SIG-M5 treated with dmso at 0.1 percent for 504 hours (cell line): ENCODE data around the gene THOC6.

Source experiments
- DNase-seq: peaks from one replicate; lab custom pipeline; 2025; ENCODE audit not compliant: unreplicated experiment; lab: John Stamatoyannopoulos, UW

Gene THOC6

DNA sequence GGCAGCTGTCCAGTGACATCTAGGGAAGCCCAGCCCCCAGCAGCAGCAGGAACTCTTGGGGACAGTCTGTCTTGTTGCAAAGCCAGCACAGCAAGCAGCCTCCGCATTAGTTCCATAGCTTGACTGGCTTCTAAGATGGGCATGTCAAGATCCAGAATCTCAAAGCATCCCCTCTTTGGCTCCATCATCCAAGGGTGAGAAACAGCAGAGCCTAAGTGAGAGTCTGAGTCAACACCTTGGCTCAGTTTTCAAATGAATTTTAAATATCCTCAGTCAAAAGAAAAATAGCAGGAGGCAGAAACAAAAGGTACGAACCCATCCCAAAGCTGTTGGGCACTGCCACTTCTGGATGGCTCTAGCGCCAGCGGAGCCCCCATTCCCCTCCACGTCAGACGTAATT is 8.9 kb upstream of the THOC6 start:
- no peak for DNase-seq

DNA sequence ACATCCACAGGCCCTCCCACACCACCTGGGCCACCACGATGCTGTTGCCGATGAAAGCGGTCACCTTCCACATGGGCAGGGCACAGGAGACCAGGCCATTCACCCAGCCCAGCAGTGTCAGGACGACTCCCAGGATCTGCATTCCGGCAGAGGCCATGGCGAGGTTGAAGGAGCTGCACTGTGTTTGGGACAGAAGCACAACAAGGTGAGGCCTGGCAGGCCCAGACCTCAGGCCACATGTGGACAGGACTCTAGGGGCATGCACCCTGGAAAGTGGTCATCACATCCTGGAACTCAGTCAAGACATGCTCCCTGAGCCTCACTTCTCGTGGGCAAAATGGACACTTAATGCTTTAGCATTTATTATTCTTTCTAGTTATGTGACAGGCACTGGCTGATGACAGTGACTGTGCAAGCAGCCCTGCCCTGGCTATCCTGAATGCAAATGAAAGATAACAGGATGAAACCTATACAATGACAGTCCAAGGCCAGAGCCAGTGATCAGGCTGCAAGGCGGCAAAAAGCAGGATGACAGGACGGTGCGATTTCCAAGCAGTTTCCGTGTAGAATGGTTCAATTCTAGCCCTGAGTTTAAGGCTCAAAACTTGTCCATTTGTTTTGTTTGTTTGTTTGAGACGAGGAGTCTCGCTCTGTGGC is 7.8 kb upstream of the THOC6 start:
- no peak for DNase-seq

DNA sequence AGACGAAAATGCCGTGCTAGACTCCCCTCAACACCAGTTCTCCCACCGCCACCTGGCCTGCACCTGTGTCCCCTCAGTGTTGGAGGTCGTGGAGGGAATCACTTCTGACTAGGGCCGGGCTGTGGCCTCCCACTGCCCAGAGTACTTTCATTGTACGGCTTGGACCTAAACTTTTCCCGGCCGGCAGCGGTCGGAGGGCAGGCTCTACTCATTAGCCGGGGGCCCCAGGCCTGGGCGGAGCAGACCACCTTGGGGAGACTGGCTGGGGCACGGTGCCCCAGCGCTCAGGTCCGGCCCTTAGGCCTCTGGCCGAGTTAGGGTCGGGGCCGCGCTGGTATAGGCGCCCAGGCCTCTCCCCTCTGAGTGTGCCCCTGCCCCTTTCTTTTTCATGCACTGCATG is 6.5 kb upstream of the THOC6 start:
- DNase-seq: no peak

DNA sequence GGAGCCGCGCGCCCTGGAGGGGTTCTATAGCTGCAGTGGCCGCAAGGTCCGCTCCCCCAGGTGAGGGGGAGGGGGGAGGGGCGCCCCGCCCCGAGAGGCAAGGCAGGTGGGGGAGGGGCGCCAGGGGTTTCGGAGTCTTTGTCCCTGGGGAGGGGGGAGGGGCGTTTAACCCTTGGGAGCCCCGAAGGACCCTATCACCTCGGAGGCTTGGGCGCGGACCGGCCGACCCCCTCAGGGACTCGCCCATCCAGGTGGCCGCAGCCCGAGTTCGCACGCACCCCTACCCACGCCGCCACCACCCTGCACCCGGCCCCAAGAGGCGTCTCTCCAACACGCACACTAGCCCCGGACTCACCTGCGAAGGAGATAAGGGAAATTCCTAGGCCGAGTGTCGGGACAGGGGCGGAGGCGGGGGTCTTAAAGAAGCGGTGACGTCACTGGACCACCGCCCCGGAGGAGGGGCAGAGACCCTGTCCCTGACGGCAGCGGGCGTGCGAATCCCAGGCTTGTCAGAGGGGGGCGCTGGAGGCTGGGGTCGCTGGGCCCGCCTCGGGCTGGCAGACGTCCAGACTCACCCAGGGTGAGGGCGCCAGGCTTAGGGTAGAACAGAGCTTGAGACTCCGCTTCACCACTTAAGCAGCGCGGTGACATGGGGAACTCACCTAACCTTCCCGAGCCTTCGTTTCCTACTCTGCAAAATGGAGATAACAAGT is 5.9 kb upstream of the THOC6 start, which contains the start of gene CLDN6:
CLDN6 (minus strand) TSS at position 390 of the 713 bp plus-strand sequence. CDS start 2,162 bp downstream, outside the sequence.
- no peak for DNase-seq

DNA sequence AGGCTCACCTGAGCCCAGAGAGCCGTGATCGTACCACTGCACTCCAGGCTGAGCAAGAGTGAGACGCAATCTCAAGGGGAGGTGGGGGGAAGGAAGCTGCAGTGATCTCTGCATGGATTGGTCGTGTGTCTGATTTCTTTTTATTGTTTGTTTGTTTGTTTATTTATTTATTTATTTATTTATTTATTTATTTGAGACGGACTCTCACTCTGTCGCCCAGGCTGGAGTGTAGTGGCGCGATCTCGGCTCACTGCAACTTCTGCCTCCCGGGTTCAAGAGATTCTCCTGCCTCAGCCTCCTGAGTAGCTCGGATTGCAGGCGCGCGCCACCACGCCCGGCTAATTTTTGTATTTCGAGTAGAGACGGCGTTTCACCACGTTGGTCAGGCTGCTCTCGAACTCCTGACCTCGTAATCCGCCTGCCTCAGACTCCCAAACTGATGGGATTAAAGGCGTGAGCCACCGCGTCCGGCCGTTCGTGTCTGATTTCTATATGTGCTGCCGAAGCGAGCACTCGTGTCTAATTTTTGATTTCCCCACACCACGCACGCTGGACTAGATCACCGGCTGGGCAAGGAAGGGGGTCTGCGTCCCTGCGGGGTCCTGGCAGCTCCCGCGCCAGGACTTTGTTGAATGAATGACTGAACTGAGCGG is 4.1 kb upstream of the THOC6 start:
- DNase-seq: no peak

DNA sequence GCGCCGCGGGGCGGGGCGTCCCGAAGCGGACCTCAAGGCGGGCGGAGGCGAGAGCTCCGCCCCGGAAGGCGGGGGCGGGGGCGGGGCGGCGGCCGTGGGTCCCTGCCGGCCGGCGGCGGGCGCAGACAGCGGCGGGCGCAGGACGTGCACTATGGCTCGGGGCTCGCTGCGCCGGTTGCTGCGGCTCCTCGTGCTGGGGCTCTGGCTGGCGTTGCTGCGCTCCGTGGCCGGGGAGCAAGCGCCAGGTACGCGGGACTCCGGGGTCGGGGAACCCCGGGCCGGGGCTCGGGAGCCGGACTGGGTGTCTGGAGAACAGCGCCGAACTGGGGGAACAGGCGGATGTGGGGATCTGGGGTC is 3.6 kb upstream of the THOC6 start, which contains the start of gene TNFRSF12A:
TNFRSF12A (plus strand) TSS at position 122 of the 357 bp plus-strand sequence; CDS start at position 152, 30 bp downstream.
- peak; percentile 70 for DNase-seq

DNA sequence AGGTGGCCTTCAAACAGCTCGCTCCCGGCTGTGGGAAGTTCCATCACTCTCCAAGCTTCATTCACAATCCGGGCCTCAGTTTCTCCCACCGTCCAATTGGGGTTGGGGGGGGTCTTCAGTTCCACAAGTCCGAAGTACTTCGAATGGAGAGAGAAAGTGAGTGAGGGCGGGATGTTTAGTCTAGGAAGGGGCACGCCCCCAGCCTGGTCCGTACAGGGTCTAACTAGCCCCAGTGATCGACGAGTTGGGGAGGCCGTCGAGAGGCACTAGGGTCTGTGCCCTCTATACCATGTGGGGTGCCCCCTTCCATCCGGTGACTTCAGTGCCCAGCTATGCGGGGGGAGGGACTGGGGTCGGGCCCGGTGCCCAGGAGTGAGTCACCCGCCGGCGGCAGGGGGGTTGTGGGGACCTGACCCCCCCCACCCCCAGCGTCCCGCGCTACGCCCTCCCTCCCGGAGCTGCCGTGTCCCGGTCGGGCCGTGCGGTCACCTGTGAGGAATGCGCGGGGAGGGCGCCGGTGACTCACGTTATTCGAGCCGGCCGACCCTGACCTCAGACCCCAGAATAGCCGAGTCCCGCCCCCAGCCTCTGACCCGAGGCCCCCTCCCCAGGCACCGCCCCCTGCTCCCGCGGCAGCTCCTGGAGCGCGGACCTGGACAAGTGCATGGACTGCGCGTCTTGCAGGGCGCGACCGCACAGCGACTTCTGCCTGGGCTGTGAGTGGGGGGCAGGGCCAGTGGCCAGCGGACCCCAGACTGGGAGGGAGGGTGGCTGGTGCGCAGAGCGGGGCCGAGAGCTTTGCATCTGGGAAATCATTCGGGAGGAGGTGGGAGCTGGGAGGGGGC is 3.0 kb upstream of the THOC6 start:
- DNase-seq: peak; percentile 44

DNA sequence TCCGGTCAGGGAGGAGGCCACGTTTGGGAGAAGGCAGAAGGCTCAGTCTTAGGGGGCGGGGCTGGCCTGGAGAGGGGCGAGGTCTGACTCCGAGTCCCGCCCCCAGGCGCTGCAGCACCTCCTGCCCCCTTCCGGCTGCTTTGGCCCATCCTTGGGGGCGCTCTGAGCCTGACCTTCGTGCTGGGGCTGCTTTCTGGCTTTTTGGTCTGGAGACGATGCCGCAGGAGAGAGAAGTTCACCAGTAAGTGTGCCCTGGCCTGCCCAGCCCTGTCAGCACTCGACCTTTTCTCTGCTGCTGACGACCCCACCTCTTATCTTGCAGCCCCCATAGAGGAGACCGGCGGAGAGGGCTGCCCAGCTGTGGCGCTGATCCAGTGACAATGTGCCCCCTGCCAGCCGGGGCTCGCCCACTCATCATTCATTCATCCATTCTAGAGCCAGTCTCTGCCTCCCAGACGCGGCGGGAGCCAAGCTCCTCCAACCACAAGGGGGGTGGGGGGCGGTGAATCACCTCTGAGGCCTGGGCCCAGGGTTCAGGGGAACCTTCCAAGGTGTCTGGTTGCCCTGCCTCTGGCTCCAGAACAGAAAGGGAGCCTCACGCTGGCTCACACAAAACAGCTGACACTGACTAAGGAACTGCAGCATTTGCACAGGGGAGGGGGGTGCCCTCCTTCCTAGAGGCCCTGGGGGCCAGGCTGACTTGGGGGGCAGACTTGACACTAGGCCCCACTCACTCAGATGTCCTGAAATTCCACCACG is 2.2 kb upstream of the THOC6 start:
- peak; percentile 47 for DNase-seq

DNA sequence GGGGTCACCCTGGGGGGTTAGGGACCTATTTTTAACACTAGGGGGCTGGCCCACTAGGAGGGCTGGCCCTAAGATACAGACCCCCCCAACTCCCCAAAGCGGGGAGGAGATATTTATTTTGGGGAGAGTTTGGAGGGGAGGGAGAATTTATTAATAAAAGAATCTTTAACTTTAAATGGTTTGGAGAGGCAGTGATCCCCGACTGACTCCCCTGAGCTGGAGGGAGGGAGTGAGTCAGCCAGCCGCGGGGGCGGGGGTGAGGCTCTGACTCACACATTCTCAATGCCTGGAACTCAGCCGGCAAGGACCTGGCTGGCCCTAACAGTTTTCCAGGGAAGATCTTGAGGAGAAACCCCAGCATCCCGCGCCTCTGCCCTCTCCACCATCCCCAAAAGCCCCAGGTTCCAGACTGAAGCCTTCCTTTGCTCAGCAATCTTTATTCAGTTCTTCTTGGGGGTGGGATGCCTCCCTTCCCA is 1.6 kb upstream of the THOC6 start:
- peak; percentile 65 for DNase-seq

DNA sequence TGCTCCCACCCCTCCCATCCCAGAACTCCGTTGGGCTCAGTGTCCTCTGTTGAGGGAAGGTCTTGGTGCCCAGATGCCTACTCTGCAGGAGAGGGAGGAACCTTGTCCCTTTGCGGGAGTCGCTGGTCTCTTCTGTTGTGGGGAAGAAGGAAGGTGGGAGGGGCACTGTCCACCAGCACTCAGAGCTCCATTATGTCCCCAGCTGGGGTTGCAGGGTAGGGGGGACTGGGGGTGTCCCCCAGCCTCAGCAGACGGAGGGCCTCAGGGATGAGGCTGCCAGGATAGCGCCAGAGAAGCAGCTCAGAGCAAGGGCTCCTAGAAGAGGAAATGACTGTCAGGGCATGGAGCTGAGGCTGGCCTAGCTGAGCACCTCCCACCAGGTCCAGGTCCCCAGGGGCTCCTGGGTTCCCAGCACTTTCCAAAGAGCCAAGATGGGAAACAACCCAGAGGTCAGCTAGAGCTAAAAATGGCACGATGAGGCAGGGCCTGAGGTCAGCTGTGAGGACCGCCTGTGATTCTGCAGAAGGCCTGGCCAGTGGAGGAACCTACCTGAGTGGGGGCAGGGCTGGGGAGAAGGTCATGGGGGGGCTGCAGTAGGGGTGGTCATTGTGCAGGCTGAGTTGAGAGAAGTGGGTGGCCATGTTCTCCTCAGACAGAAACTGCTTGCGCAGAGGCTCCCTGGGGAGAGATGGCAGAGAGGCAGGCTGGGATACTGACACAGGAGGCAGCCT is 986 bp upstream of the THOC6 start:
- DNase-seq: no peak

DNA sequence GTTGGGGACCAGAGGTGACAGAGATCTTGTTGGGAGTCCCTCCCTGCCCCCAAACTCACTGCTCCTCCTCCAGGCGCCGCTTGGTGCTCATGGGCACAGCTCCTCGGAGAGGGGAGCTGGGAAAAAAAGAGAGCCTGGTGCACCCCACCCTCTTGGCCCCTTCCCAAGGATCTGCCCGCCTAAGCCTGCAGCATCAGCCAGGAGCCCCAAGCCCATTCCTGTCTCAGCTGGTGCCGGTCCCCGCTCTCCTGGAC is 493 bp upstream of the THOC6 start:
- no peak for DNase-seq

DNA sequence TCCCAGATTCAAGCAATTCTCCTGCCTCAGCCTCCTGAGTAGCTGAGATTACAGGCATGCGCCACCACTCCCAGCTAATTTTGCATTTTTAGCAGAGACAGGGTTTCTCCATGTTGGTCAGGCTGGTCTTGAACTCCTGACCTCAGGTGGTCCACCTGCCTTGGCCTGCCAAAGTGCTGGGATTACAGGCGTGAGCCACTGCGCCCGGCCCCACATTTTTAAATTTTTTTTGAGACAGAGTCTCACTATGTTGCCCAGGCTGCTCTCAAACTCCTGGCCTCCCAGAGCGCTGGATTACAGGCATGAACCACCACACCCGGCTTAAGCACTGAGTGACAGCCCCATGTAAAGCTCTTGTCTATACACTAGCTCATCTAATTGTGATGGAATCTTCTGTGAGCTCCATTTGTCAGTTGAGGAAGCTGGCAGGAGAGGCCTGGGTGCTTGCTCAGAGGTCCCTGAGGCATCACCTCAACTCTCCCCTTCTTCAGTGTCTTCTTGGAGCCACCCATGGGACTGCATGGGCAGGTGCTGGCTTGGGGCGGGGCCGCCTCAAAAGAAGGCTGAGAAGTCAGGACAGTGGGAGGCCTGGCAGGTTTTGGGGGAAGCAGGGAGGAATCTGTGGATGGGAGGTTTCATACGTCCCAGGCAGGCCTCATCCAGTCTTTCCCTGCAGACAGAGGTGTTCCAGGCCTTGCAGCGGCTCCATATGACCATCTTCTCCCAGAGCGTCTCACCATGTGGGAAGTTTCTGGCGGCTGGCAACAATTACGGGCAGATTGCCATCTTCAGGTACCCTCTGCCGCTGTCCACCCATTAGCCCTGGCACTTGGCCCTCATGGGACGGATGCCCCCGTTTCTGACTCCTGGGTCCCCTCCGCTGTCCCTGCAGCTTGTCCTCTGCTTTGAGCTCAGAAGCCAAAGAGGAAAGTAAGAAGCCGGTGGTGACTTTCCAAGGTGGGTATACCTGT is 1.5 kb downstream of the THOC6 start:
- no peak for DNase-seq

DNA sequence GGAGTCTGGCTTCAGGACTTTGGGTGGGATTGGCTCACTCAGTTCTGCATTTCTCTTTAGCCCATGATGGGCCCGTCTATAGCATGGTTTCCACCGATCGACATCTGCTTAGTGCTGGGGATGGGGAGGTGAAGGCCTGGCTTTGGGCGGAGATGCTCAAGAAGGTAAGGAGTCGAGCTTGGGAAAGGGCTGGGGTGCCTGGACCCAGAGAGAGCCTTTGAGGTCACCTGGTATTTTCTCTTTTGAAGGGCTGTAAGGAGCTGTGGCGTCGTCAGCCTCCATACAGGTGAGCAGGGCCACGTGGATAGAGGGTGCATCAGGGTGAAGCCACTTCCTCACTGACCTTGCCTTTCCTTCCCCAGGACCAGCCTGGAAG is 2.2 kb downstream of the THOC6 start:
- DNase-seq: no peak

DNA sequence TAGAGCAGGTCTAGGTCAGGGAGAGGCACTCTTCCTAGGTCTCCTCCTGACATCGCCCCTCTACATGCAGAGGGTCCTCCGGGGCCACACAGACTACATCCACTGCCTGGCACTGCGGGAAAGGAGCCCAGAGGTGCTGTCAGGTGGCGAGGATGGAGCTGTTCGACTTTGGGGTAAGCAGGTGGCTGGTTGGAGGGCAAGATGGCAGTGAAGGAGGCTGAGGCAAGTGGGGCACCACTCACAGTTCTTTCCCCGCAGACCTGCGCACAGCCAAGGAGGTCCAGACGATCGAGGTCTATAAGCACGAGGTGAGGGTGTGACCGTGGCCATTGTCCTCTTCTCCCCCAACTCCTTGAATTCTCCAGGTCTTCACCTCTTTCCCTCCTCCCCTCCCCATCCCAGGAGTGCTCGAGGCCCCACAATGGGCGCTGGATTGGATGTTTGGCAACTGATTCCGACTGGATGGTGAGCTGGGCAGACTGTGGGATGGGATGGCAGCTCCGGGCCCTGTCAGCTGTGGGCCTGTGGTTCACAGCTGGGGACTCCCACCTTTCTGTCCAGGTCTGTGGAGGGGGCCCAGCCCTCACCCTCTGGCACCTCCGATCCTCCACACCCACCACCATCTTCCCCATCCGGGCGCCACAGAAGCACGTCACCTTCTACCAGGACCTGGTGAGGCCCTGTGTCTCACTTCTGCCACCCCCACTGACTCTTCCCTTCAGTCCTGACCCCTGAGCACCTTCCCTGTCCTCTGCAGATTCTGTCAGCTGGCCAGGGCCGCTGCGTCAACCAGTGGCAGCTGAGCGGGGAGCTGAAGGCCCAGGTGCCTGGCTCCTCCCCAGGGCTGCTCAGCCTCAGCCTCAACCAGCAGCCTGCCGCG is 3.0 kb downstream of the THOC6 start:
- DNase-seq: no peak

DNA sequence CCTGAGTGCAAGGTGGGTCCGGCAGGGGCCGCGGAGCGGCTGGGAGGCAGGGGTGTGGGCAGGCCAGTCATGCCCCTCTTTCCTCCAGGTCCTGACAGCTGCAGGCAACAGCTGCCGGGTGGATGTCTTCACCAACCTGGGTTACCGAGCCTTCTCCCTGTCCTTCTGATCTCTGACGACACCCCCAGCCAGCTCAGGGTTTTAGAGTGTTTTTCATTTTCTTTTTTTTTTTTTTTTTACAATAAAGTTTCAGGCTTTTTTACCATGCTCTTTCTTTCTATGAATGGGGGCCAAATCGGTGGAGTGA is 3.6 kb downstream of the THOC6 start:
- no peak for DNase-seq

DNA sequence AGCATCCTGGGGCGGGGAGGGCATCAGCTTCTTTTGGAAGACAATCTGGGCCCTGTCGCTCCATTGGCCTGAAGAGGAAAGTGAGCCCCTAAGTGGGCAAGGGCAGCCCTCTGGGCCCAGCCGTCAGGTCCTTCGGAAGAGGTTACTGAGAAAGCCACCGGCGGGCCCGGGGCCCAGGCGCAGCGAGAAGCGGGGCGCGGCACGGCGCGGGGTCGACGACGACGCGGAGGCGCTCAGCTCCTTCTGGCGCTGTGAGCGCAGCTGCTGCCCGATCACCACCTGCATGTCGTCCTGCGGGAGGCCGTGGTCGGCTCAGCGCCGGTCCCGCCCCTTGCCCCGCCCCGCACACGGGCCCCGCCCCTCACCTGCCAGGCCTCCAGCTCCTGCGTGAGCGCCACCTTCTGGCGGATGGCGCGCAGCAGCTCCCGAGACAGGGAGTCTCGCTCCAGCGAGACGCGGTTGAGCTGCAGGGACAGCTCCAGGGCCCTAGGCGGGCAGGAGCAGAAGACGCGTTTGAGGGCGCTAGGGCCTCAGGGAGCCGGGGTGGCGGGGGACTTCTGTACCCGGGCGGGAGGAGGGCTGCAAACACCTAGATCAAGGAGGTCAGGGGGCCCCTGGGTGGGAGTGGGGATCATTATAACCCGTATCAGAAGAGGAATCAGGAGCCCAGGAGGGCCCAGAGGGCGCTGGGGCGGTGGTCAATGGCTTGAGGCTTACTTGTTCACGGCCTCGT is 4.3 kb downstream of the THOC6 start:
- peak; percentile 70 for DNase-seq

DNA sequence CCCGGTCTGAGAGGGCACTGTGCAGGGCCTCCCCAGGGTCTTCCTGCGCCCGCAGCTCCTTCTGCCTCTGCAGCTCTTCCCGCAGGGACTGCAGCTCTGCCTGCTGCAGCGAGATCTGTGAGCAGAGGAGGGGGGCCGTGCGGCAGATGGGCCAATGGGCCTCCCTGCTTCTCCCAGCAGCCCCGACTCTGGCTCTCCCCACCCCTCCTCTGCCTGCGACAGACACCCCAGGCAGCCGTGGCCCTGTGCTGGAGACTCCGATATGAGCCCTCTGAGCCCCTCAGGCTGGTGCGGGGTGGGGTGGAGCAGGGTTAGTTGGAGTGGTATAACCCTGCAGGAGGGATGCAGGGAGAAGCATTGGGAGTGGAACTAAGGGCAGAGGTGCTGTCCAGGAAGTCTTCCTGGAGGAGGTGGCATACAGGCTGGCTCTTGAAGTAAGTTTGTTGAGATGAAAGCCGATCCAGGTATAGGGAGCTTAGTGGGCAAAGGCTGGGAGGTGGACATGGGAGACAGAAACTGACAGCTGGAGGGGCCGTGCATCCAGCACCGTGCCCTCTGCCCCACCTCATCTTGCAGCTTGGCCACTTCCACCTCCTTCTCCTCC is 5.0 kb downstream of the THOC6 start:
- no peak for DNase-seq
